ENCODE measurements around the gene UTP18. TPM values are rescaled to one million over a fixed set of nuclear protein-coding genes. Genes with fewer than 3 reads are reported as not detected.

The UTP18 gene
- total and polyA plus RNA-seq, 2 of the 8 experiments (the other 6 are each of a cell fraction or from before 2014, with no cell fraction given) = 17.9 to 85.7 TPM

DNA sequence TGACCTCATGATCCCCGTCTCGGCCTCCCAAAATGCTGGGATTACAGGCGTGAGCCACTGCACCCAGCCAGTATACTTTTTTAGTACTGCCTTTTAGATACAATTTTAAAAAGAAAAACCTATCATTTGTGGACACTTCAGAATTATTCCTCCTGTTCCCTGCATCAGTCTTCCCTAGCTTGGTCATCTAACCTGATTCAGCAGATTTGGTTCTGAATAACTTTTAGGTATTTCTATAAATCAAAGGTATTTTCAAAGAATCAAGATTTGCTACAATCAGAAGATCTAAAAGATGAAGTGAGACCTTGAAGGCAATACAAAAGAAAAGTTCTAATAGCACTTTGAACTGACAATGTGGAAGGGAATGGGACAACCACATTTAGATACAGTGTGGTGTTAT, 30.5 kb upstream of the UTP18 start:
- no peak overlapping the region for H4K8ac ChIP-seq (ENCODE audit: extremely low read depth, insufficient read depth, low read length)
- H2BK12ac ChIP-seq (ENCODE audit: low read depth, low read length) = no peak overlapping the region
- FAIRE-seq (no peak), DNase-seq (ENCODE audit: low read depth in 1 of 2, low spot score in 2 of 2) (no peak)
- H2BK20ac ChIP-seq (ENCODE audit: low read length) = no peak overlapping the region
- no peak overlapping the region for H3K4ac ChIP-seq (replicated peaks; ENCODE audit: insufficient read length, low read depth, low read length)
- H3K27ac ChIP-seq (ENCODE audit: low read depth, low read length) = no peak overlapping the region
- H3K56ac ChIP-seq (replicated peaks; ENCODE audit: insufficient read length, low read depth, low read length) = no peak overlapping the region
- no peak overlapping the region for H3K4me2 ChIP-seq (ENCODE audit: insufficient read depth in 1 of 2, low read depth in 2 of 2, low read length in 2 of 2)
- H4K91ac ChIP-seq (replicated peaks; ENCODE audit: insufficient read length, low read length) = no peak overlapping the region
- no peak overlapping the region for H2BK15ac ChIP-seq (ENCODE audit: low read length)
- WGBS, 2 experiments (ENCODE audit: extremely low coverage in 1 of 2, insufficient coverage in 1 of 2, insufficient read length in 1 of 2, insufficient replicate concordance in 2 of 2, low coverage in 1 of 2, low lambda C conversion rate in 2 of 2, missing lambda C conversion rate in 1 of 2) = 90% methylated on average over 3 of the region's 3 CpGs; no CpG with 5 or more reads in 1 of the 2 experiments
- H2BK120ac ChIP-seq (replicated peaks; ENCODE audit: low read depth, low read length) = no peak overlapping the region
- no peak for TF ChIP-seq EP300 (IDR thresholded peaks at IDR 0.05; ENCODE audit: borderline replicate concordance in 1 of 2, low read depth in 2 of 2, low read length in 2 of 2)
- no peak for TF ChIP-seq CHD2 (IDR thresholded peaks at IDR 0.05; ENCODE audit: low read length)
- no peak for TF ChIP-seq JUND (IDR thresholded peaks at IDR 0.05; ENCODE audit: low read length)
- TF ChIP-seq NRF1 (IDR thresholded peaks at IDR 0.05; ENCODE audit: low read depth, low read length) = no peak
- no peak for TF ChIP-seq CTBP2 (IDR thresholded peaks at IDR 0.05; ENCODE audit: borderline replicate concordance, insufficient read depth, insufficient read length, low read length)
- no peak for TF ChIP-seq TEAD4 (IDR thresholded peaks at IDR 0.05; ENCODE audit: low read depth, low read length)
- no peak for TF ChIP-seq RAD21 (IDR thresholded peaks at IDR 0.05 in 1 of 2, conservative IDR thresholded peaks at IDR 0.05 in 1 of 2; ENCODE audit: low read depth in 2 of 2, low read length in 2 of 2)
- no peak for TF ChIP-seq POLR2AphosphoS5 (IDR thresholded peaks at IDR 0.05; ENCODE audit: low read depth, low read length)
- TF ChIP-seq ASH2L (IDR thresholded peaks at IDR 0.05; ENCODE audit: low read length) = no peak
- no peak for TF ChIP-seq HDAC6 (IDR thresholded peaks at IDR 0.05; ENCODE audit: low read depth, low read length)
- TF ChIP-seq SIN3A (conservative IDR thresholded peaks at IDR 0.05 in 1 of 2, IDR thresholded peaks at IDR 0.05 in 1 of 2; ENCODE audit: low read depth in 1 of 2, low read length in 2 of 2) = no peak
- TF ChIP-seq SP1 (IDR thresholded peaks at IDR 0.05; ENCODE audit: low read depth, low read length) = no peak
- TF ChIP-seq ZNF274 (IDR thresholded peaks at IDR 0.05; ENCODE audit: borderline replicate concordance, extremely low read depth, low read length) = no peak
- CTCF ChIA-PET (ENCODE audit: partially characterized antibody) = interaction anchor here (0.6 to 0.7 kb wide), 2 partner anchors 18 to 304 kb away, joined by 3 to 5 read pairs; no protein-coding TSS in a partner anchor
- H3K36me3 ChIP-seq (ENCODE audit: control insufficient read depth in 2 of 4, insufficient read depth in 4 of 4, low read length in 3 of 4) = no peaks in the 10 kb centered on the region
- H4K5ac ChIP-seq (ENCODE audit: insufficient read length, low read depth, low read length) = no peak overlapping the region
- H2BK5ac ChIP-seq (ENCODE audit: low read depth, low read length) = no peak overlapping the region
- H3K9me3 ChIP-seq (ENCODE audit: insufficient read depth in 2 of 2, low read depth in 1 of 2, low read length in 1 of 2) = no peaks in the 10 kb centered on the region
- H3K18ac ChIP-seq (ENCODE audit: extremely low read depth, low read length) = no peak overlapping the region
- no peaks in the 10 kb centered on the region for H3K23me2 ChIP-seq (ENCODE audit: low read depth, low read length)
- no peaks in the 10 kb centered on the region for H3K27me3 ChIP-seq (replicated peaks in 1 of 4; ENCODE audit: control insufficient read depth in 3 of 4, extremely low read depth in 1 of 4, insufficient read depth in 3 of 4, low read length in 3 of 4)
- POLR2A ChIA-PET (ENCODE audit: partially characterized antibody) = interaction anchor here (0.8 to 2.6 kb wide), 4 partner anchors 9 to 64 kb away, joined by 3 to 7 read pairs (median 5); partner anchors contain the start of gene NME2
- H3K4me3 ChIP-seq (ENCODE audit: extremely low read depth in 1 of 4, insufficient read depth in 2 of 4, low read depth in 3 of 4, low read length in 4 of 4) = no peak overlapping the region
- H3K79me2 ChIP-seq (ENCODE audit: control insufficient read depth in 1 of 2, insufficient read depth in 2 of 2, low read length in 2 of 2) = peaks cover 0 to 75% of the 10 kb centered on the region in 2 experiments; a peak in 3 of 4 replicates
- no peak overlapping the region for H3K14ac ChIP-seq (ENCODE audit: insufficient read length)
- H4K20me1 ChIP-seq (replicated peaks in 1 of 2; ENCODE audit: control insufficient read depth in 1 of 2, insufficient read depth in 2 of 2, low read length in 2 of 2) = peaks cover 3 to 5% of the 10 kb centered on the region in 2 experiments
- H2AK5ac ChIP-seq (ENCODE audit: low read depth, low read length) = no peak overlapping the region
- no peak overlapping the region for H2AFZ ChIP-seq (ENCODE audit: low read length)
- H3K4me1 ChIP-seq (replicated peaks in 1 of 4; ENCODE audit: control insufficient read depth in 3 of 4, insufficient read depth in 4 of 4, low read length in 3 of 4) = no peaks in the 10 kb centered on the region
- H3K79me1 ChIP-seq (ENCODE audit: low read depth, low read length) = peaks cover 2% of the 10 kb centered on the region; the same call in 1 of the 2 replicates
- H3K23ac ChIP-seq (ENCODE audit: insufficient read length) = no peak overlapping the region
- no peak overlapping the region for H3K9ac ChIP-seq (replicated peaks in 1 of 4; ENCODE audit: extremely low read depth in 1 of 4, low read depth in 3 of 4, low read length in 3 of 4)
